A549 (cell line): ENCODE measurements around the gene GRIA3.

ENCODE experiments used
- FOSB ChIP-seq: fragments of 250-450 bp; sonication (Bioruptor Pico); IDR thresholded peaks from 2 replicates; pipeline ENCODE4 v1.5.0; 2020; ENCODE audit warnings: mild to moderate bottlenecking, moderate library complexity
- JUN ChIP-seq, 2 experiments: fragments of >200 bp; sonication (Bioruptor Twin); formaldehyde crosslinking; IDR thresholded peaks; 2 replicates in 1 of 2; 3 replicates in 1 of 2; pipeline ENCODE4 v1.6.1; 2016 to 2017
- POLR2A ChIP-seq: IDR thresholded peaks from 2 replicates; pipeline ENCODE4 v1.6.1; 2012; ENCODE audit warnings: mild to moderate bottlenecking, low read length

DNA sequence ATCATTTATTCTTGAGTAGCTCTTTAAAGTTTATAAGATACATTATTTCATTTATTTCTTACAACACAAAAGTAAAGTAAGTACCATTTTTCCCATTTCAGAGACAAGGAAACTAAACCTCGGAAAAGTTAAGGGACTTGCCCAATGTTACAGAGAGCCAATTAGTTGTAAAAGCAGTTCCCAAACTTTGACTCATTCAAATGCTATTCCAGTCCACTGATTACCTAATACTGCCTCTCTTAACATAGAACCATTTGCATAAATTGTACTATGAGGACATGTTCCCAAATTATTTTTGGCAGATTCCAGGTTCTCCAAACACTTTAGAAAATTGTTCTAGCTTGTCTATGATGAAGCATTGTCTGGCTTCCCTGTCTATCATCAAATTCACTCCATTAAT is 45.6 kb upstream of the GRIA3 start:
- TF ChIP-seq POLR2A (no peak), JUN (IDR thresholded peaks at IDR 0.05) (no peak), FOSB (CRISPR knock-in tag) (no peak)
